ENCODE measurements around the gene PRSS56.

DNA sequence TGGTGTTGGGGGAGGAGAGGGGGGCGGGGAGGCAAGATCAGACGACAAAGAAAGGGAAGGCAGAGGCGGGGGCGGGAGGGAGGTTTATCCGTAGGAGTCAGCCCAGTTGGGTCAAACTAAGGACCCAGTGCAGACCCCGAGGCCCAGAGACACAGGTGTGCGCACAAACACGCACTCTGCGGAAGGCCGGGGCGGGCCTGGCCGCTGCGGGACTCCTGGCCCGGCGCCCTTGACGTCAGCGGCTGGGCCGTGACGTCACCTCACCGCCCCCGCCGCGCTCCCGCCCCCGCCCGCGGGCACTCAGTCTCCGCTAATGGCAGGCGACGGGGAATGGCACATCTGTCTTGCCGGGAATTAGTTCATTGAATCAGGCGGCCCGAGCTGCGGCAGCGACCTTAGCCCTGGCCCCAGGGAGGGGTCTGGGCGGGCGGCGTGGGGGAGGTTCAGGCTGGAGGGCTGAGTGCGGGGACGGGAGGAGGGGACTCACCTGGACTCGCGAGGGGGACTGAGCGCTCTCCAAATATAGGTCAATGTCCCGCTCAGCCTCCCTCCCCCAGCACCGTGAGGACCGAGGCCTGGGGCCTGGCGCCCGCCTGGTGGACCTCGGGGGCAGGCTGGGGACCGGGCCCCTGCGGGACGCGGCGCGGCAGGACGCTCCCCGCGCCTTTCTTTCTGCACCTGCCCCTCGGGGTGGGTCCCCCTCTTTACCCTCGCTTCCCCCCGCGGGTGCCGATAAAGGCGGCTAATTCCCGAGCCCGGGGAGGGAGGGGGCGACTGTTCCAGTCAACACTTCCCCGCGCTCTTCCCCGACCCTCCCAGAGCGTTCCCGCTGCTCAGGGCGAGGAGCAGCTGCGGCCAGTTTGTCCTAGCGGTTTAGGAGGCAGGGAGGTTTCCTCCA lies 17.0 kb upstream of the PRSS56 start:
- TF ChIP-seq, protein P1, sequence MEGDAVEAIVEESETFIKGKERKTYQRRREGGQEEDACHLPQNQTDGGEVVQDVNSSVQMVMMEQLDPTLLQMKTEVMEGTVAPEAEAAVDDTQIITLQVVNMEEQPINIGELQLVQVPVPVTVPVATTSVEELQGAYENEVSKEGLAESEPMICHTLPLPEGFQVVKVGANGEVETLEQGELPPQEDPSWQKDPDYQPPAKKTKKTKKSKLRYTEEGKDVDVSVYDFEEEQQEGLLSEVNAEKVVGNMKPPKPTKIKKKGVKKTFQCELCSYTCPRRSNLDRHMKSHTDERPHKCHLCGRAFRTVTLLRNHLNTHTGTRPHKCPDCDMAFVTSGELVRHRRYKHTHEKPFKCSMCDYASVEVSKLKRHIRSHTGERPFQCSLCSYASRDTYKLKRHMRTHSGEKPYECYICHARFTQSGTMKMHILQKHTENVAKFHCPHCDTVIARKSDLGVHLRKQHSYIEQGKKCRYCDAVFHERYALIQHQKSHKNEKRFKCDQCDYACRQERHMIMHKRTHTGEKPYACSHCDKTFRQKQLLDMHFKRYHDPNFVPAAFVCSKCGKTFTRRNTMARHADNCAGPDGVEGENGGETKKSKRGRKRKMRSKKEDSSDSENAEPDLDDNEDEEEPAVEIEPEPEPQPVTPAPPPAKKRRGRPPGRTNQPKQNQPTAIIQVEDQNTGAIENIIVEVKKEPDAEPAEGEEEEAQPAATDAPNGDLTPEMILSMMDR (IDR thresholded peaks at IDR 0.05) = no peak
- no peak for TF ChIP-seq POLR2A (IDR thresholded peaks at IDR 0.05)

Data from heart left ventricle (tissue), 13 donors.